Karpas-422 (cell line): Measurements from ENCODE around the gene ERMP1. TPM values are rescaled to one million over a fixed set of nuclear protein-coding genes. Genes with fewer than 3 reads are reported as not detected.

Experiments used
- DNase-seq: peaks from one replicate; pipeline ENCODE4 v3.0.0-alpha.2; 2015
- H2AFZ ChIP-seq: fragments of 200-600 bp; sonication (generic); 2 replicates; pipeline ENCODE4 v1.6.1; 2014; ENCODE audit warnings: antibody characterized with exemption, low read length, mixed read lengths
- H3K27ac ChIP-seq: fragments of 200-600 bp; sonication (generic); 2 replicates; pipeline ENCODE4 v1.5.1; 2014; ENCODE audit warnings: mild to moderate bottlenecking, low read length, moderate library complexity
- H3K27me3 ChIP-seq: fragments of 200-600 bp; sonication (generic); 2 replicates; pipeline ENCODE4 v1.6.1; 2014; ENCODE audit warnings: low read length, mixed read lengths
- H3K36me3 ChIP-seq: fragments of 200-600 bp; sonication (generic); 2 replicates; pipeline ENCODE4 v1.6.1; 2014; ENCODE audit warnings: low read length, mixed read lengths; ENCODE audit not compliant: insufficient read depth
- H3K4me1 ChIP-seq: fragments of 200-600 bp; sonication (generic); 2 replicates; pipeline ENCODE4 v1.6.1; 2014; ENCODE audit warnings: mild to moderate bottlenecking, low read length, mixed read lengths
- H3K4me2 ChIP-seq: fragments of 200-600 bp; sonication (generic); 2 replicates; pipeline ENCODE4 v1.6.1; 2014; ENCODE audit warnings: low read length, low read depth, mild to moderate bottlenecking; ENCODE audit not compliant: poor library complexity, severe bottlenecking
- H3K4me3 ChIP-seq: fragments of 200-600 bp; sonication (generic); 2 replicates; pipeline ENCODE4 v1.5.1; 2014; ENCODE audit warnings: mild to moderate bottlenecking, antibody characterized with exemption, low read length, mixed read lengths
- H3K79me2 ChIP-seq: fragments of 200-600 bp; sonication (generic); 2 replicates; pipeline ENCODE4 v1.6.1; 2014; ENCODE audit warnings: mild to moderate bottlenecking, low read length, mixed read lengths
- H3K9ac ChIP-seq: fragments of 200-600 bp; sonication (generic); 2 replicates; pipeline ENCODE4 v1.6.0; 2014; ENCODE audit warnings: low read length
- H3K9me2 ChIP-seq: fragments of 200-600 bp; sonication (generic), shearing (Covaris generic); replicated peaks from 2 replicates; pipeline ENCODE4 v1.6.0; 2014; ENCODE audit warnings: mild to moderate bottlenecking, low read length, moderate library complexity; ENCODE audit not compliant: insufficient read depth
- H3K9me3 ChIP-seq: fragments of 300-700, 200-600 bp; sonication (generic); 2 replicates; pipeline ENCODE4 v1.6.1; 2014; ENCODE audit warnings: low read length, mixed read lengths
- H4K20me1 ChIP-seq: fragments of 200-600 bp; sonication (generic); 2 replicates; pipeline ENCODE4 v1.6.1; 2014; ENCODE audit warnings: mild to moderate bottlenecking, antibody characterized with exemption, low read length, low read depth; ENCODE audit not compliant: insufficient read depth
- total RNA-seq: library from RNA; depleted of rRNA; stranded (reverse); fragments of >200 nt; shearing (Covaris generic); gene quantifications from 2 replicates; pipeline ENCODE4 v1.2.3, GENCODE V29; 2014; ENCODE audit warnings: low replicate concordance

ERMP1 gene
- total RNA-seq, 1 experiment from 2014 or later, result 27.4 TPM

GRCh38 chr9:5872511-5872910 lies 39.6 kb upstream of the ERMP1 start:
- no peak overlapping the region for H3K27ac ChIP-seq
- no peaks in the 10 kb centered on the region for H3K36me3 ChIP-seq
- H3K27me3 ChIP-seq, result no peaks in the 10 kb centered on the region
- no peaks in the 10 kb centered on the region for H3K9me2 ChIP-seq
- no peaks in the 10 kb centered on the region for H3K9me3 ChIP-seq
- DNase-seq, result no peak
- H4K20me1 ChIP-seq, result no peaks in the 10 kb centered on the region
- H3K4me2 ChIP-seq, result no peak overlapping the region
- H3K79me2 ChIP-seq, result no peaks in the 10 kb centered on the region
- no peak overlapping the region for H2AFZ ChIP-seq
- no peaks in the 10 kb centered on the region for H3K4me1 ChIP-seq
- H3K9ac ChIP-seq, result no peak overlapping the region
- H3K4me3 ChIP-seq, result no peak overlapping the region

GRCh38 chr9:5871785-5872184 lies 38.9 kb upstream of the ERMP1 start:
- H2AFZ ChIP-seq, result no peak overlapping the region
- no peaks in the 10 kb centered on the region for H3K36me3 ChIP-seq
- no peaks in the 10 kb centered on the region for H3K9me2 ChIP-seq
- no peak overlapping the region for H3K4me2 ChIP-seq
- no peaks in the 10 kb centered on the region for H4K20me1 ChIP-seq
- no peak overlapping the region for H3K9ac ChIP-seq
- no peaks in the 10 kb centered on the region for H3K9me3 ChIP-seq
- H3K27me3 ChIP-seq, result no peaks in the 10 kb centered on the region
- H3K4me3 ChIP-seq, result no peak overlapping the region
- DNase-seq, result no peak
- no peak overlapping the region for H3K27ac ChIP-seq
- no peaks in the 10 kb centered on the region for H3K79me2 ChIP-seq
- H3K4me1 ChIP-seq, result no peaks in the 10 kb centered on the region

GRCh38 chr9:5870691-5871090 lies 37.8 kb upstream of the ERMP1 start:
- H2AFZ ChIP-seq, result no peak overlapping the region
- no peaks in the 10 kb centered on the region for H3K9me3 ChIP-seq
- H3K79me2 ChIP-seq, result no peaks in the 10 kb centered on the region
- no peak overlapping the region for H3K4me2 ChIP-seq
- no peaks in the 10 kb centered on the region for H3K27me3 ChIP-seq
- DNase-seq, result no peak
- no peak overlapping the region for H3K4me3 ChIP-seq
- H3K36me3 ChIP-seq, result no peaks in the 10 kb centered on the region
- no peak overlapping the region for H3K27ac ChIP-seq
- H3K4me1 ChIP-seq, result no peaks in the 10 kb centered on the region
- no peaks in the 10 kb centered on the region for H4K20me1 ChIP-seq
- H3K9me2 ChIP-seq, result no peaks in the 10 kb centered on the region
- H3K9ac ChIP-seq, result no peak overlapping the region

GRCh38 chr9:5870020-5870339 lies 37.1 kb upstream of the ERMP1 start:
- Histone ChIP-seq H3K36me3 (no peaks in the 10 kb centered on the region), H3K4me1 (no peaks in the 10 kb centered on the region), H4K20me1 (no peaks in the 10 kb centered on the region), H3K27me3 (no peaks in the 10 kb centered on the region), H3K9me2 (no peaks in the 10 kb centered on the region), H2AFZ (peak overlapping the region; percentile 22; the same call in 1 of the 2 replicates), H3K79me2 (no peaks in the 10 kb centered on the region), H3K4me3 (no peak overlapping the region), H3K9me3 (no peaks in the 10 kb centered on the region), H3K9ac (no peak overlapping the region), H3K27ac (no peak overlapping the region), H3K4me2 (no peak overlapping the region)
- no peak for DNase-seq

GRCh38 chr9:5869315-5870019 lies 36.5 kb upstream of the ERMP1 start:
- Histone ChIP-seq H4K20me1 (no peaks in the 10 kb centered on the region), H3K9ac (no peak overlapping the region), H3K9me3 (no peaks in the 10 kb centered on the region), H3K79me2 (no peaks in the 10 kb centered on the region), H3K36me3 (no peaks in the 10 kb centered on the region), H3K4me3 (no peak overlapping the region), H3K4me1 (no peaks in the 10 kb centered on the region), H3K27ac (no peak overlapping the region), H2AFZ (peak overlapping the region; percentile 22; the same call in 1 of the 2 replicates), H3K27me3 (no peaks in the 10 kb centered on the region), H3K4me2 (no peak overlapping the region), H3K9me2 (no peaks in the 10 kb centered on the region)
- DNase-seq, result peak; percentile 73

- DNase-seq, result no peak
- H2AFZ ChIP-seq, result no peak overlapping the region
- H4K20me1 ChIP-seq, result no peaks in the 10 kb centered on the region
- no peaks in the 10 kb centered on the region for H3K4me1 ChIP-seq
- no peaks in the 10 kb centered on the region for H3K36me3 ChIP-seq
- no peaks in the 10 kb centered on the region for H3K27me3 ChIP-seq
- no peaks in the 10 kb centered on the region for H3K9me3 ChIP-seq
- no peak overlapping the region for H3K27ac ChIP-seq
- H3K4me3 ChIP-seq, result no peak overlapping the region
- H3K79me2 ChIP-seq, result no peaks in the 10 kb centered on the region
- no peak overlapping the region for H3K9ac ChIP-seq
- no peak overlapping the region for H3K4me2 ChIP-seq
- H3K9me2 ChIP-seq, result no peaks in the 10 kb centered on the region
These were observed 35.3 kb upstream of the ERMP1 start for GRCh38 chr9:5868235-5868634.

- Histone ChIP-seq H3K79me2 (no peaks in the 10 kb centered on the region), H3K4me2 (no peak overlapping the region), H3K9me3 (no peaks in the 10 kb centered on the region), H4K20me1 (no peaks in the 10 kb centered on the region), H3K27me3 (no peaks in the 10 kb centered on the region), H3K27ac (no peak overlapping the region), H3K36me3 (no peaks in the 10 kb centered on the region), H3K9me2 (no peaks in the 10 kb centered on the region), H3K4me3 (no peak overlapping the region), H3K4me1 (no peaks in the 10 kb centered on the region), H3K9ac (no peak overlapping the region), H2AFZ (no peak overlapping the region)
- no peak for DNase-seq
These were observed 33.8 kb upstream of the ERMP1 start for GRCh38 chr9:5866685-5867084.

- no peak for DNase-seq
- no peaks in the 10 kb centered on the region for H3K27me3 ChIP-seq
- no peak overlapping the region for H3K4me2 ChIP-seq
- H3K27ac ChIP-seq, result no peak overlapping the region
- no peak overlapping the region for H2AFZ ChIP-seq
- H4K20me1 ChIP-seq, result no peaks in the 10 kb centered on the region
- H3K4me3 ChIP-seq, result no peak overlapping the region
- H3K9ac ChIP-seq, result no peak overlapping the region
- H3K4me1 ChIP-seq, result no peaks in the 10 kb centered on the region
- no peaks in the 10 kb centered on the region for H3K79me2 ChIP-seq
- H3K9me2 ChIP-seq, result no peaks in the 10 kb centered on the region
- H3K9me3 ChIP-seq, result no peaks in the 10 kb centered on the region
- no peaks in the 10 kb centered on the region for H3K36me3 ChIP-seq
These were observed 33.4 kb upstream of the ERMP1 start for GRCh38 chr9:5866272-5866671.
